Hematopoietic multipotent progenitor cell (in vitro differentiated cells): Measurements from ENCODE around the gene KCNC2. TPM values are rescaled to one million over a fixed set of nuclear protein-coding genes. Genes with fewer than 3 reads are reported as not detected.

Experiments used
- DNase-seq, 3 donors: peaks; one replicate each; pipeline ENCODE4 v3.0.0-alpha.2; 2011 to 2015; ENCODE audit warnings: low read depth in 2 of 3, low spot score in 2 of 3
- total RNA-seq: library from RNA; depleted of rRNA; stranded (reverse); fragments of >200 nt; gene quantifications from one replicate; pipeline ENCODE4 v1.2.3, GENCODE V29; 2012

The KCNC2 gene
- total RNA-seq, 1 donor, result not detected

- DNase-seq, result no peak
Measured at GRCh38 chr12:75162845-75163244, 46.8 kb downstream of the KCNC2 start.

DNA sequence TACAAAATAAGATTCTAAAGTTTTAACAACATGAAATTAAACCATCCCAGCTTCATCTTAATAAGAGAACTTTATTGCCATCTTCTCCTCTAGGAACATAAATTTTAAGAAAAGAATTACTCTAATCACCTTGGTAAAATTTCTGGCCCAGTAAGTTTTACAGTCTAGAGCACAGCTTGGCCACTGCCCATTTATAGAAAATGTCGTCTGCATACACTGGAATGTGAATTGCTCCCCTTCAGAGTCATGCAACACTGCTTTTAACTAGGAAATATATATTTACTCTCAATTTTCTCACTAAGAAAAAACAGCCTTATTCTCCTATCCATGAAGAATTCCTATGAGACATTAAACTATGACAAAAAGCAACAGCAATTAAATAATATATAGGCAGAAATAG is 48.2 kb downstream of the KCNC2 start:
- DNase-seq, result no peak

DNA sequence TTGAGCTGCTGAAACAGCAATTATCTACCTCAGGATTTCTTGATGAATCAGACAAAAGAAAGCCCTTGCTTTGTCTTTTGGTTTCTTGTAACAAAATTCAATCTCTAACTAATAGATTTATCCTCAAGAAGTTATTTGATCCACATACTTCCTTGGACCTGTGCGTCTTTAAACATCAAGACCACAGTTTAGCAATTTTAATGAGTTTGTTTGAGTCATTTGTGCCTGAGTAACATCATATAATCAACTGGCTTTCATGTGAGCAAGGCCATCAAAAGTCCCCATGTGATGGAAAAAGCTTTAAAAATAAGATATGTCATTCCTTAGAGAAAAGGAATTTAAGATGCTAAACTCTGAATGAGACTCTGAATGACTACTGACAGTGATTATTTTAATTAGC is 52.3 kb downstream of the KCNC2 start:
- no peak for DNase-seq

DNA sequence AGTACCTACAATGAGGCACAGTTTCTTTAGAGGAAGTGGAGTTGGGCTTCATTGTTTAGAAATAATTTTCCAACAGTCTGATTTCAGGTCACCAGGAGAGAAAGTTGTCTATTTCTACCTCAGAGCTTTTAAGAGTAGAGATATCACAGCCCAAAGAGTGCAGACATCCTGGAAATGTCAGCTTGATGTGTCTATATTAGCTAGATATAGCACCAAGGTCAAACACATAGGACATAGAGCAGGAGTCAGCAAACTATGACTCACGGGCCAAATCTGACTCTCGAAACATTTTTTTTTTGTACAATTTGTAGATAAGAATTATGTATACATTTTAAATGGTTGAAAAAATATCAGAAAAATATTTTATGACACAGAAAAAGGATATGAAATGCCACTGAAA is 53.7 kb downstream of the KCNC2 start:
- no peak for DNase-seq

GRCh38 chr12:75154388-75154787 is 55.3 kb downstream of the KCNC2 start:
- no peak for DNase-seq

- DNase-seq, result no peak
Measured at GRCh38 chr12:75139196-75139595, 70.4 kb downstream of the KCNC2 start.

- DNase-seq, result no peak
Measured at GRCh38 chr12:75137896-75138295, 71.7 kb downstream of the KCNC2 start.

GRCh38 chr12:75135026-75135425 is 74.6 kb downstream of the KCNC2 start:
- DNase-seq, result no peak

- DNase-seq, result no peak
Measured at GRCh38 chr12:75130811-75131210, 78.8 kb downstream of the KCNC2 start.

GRCh38 chr12:75129275-75129674 is 80.4 kb downstream of the KCNC2 start:
- no peak for DNase-seq

DNA sequence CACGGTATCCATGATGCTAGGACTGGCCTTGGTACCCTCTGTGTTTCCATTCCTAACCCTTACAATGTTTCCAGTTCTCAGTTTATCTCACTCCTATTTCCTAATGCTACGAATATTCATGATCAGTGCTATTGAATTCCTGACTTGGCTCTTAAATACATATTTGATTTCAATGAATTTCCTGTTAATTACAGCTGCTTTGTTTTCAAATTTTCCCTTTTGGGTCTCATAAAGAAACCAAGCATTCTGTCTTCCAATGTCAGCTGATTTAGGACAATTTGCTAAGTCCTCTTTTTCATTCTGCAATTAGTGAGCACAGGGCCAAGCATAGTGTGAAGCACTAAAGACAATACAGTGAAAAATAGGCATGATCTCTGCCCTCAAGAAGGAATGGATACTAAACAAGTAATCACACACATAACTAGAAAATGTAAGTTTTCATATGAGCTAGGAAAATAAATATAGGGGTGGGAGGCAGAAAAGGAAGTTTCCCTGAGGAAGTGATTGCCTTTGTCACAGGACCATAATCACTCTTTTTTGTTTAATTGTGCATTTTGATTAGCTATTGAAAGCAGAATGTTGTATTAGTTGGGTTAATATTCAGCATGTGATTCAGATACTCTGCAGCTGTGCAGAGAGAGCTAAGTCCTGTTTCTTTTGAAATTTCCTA is 88.5 kb downstream of the KCNC2 start:
- no peak for DNase-seq

DNA sequence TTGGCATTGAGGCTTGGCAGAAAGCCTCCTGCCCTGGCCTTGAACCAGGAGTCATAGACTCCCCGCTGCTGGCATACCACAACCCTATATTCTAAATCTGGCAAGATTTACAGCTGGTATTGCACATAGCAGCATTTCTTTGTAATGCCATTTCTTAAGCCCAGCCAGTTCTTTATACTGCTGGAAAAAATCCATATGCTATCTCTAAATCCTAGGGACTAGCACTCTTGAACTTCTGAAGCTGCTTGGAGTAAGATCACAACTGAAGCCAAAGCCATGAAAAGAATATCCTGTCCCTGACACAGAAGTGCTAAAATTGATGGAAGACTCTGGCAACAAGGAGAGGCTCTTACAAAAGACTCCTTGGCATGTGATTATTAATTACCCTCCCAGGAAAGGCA is 89.3 kb downstream of the KCNC2 start:
- no peak for DNase-seq

DNA sequence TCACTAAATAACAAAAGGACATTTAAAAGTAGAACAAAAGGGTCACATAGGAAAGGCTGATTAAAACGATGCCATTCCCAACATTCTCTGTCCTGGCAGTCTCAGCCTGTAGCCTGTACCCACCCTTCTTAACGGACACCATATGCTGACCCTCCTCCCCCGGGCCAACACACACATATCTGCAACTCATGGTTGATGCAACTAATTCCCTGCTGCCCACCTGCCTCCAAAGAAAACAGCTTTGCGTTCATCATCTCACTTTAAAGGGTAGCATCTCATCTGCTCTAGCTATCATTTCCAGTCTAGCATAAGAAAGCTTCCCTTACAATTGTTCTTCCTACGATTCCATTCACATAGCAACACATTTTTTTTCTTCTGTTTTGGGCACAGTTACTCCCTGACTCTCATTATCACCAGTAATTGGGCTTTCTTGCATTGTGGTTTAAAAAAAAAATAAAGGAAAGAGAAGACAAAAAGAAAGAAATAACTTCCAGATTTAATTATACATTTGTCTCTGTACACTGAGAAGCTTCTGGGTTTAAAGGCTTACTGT is 92.9 kb downstream of the KCNC2 start:
- no peak for DNase-seq

- no peak for DNase-seq
Measured at GRCh38 chr12:75115748-75116147, 93.9 kb downstream of the KCNC2 start.

DNA sequence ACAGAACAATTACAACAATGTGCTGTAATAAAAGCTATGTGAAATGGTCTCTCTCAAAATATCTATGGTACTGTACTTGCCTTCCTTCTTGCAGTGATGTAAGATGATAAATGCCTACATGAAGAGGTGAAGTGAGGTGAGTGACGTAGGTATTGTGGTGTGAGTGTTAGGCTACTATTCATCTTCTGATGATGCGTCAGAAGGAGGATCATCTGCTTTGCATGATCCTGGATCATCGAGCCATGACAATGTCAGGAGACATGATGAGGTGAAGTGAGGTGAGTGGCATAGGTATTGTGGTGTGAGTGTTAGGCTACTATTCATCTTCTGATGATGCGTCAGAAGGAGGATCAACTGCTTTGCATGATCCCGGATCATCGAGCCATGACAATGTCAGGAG is 105.8 kb downstream of the KCNC2 start:
- DNase-seq, result no peak

DNA sequence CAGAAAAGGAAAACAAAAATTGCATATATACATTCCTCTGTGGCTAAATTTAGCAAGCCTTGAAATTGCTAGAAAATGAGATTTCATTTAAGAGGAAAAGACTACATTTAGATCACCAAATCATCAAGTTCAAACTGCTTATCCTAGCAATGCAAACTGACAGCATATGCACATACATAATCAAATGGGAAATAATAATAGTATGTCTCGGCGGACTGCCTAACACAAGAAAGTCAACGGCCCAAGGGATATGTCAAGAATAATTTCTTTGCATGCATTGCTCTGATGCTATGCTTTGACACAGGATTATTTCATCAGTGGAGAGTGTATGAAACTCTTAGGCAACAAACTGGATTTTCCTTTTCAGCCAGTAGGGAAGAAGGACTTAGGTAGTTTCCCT is 107.9 kb downstream of the KCNC2 start:
- DNase-seq, result no peak

DNA sequence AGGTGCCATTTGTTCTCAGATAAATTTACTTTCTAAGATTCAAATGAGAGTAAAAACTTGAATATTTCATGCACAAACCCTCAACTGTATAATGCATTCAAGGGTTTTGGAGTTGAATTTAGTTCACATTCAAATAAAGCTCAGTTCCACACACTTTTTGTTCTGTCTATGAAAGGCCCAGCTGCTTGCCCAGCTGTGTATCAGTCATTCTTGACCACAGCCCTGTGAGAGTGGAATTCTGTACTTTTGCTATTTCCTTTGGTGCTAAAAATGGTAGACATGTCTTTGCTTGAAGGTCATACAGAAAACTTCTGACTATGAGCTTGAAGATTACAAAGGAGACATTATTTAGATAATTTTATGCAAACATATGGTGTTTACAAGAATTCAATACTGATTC is 110.4 kb downstream of the KCNC2 start:
- no peak for DNase-seq

GRCh38 chr12:75097003-75097402 is 112.6 kb downstream of the KCNC2 start:
- no peak for DNase-seq

GRCh38 chr12:75087654-75088053 is 122.0 kb downstream of the KCNC2 start:
- DNase-seq, result no peak

DNA sequence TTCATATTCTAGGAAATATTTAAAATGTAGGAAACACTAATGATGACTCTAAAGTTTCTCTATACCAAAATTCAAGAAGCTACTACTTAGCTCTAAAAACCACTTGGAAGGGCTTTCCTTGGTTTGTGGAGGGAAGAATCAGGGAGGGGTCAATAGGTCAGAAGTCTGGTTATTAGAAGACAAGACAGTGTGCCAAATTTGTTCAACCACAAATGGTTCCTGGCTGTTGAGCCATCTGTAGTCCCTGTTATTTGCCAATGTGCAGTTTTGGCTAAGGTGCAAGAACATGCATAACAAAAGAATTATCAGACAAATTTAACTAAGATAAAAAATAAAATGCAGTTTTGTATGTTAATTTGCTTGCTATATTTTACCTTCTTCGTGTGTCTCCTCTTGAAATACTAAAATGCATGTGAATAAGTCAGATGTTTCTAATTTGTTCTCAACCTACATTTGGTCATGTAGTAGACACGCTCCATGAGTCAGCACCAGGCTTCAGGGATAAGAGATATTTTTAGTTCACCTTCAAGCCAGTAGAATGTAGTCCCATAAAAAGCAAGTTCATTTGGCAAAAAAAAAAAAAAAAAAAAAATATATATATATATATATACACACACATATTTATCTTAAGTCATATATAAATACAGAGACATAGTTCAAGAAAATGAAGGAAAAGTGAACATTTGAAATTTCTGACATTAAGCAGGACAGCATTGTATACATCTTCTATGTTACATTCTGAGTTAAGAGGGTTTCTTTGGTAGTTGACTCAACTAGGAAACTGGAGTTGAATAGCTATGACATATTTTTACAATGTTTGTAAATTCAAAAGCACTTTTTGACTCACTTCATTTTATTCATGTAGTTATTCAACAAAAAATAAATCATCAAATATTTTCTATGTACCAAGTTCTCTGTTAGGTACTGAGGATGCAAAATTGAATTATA is 123.3 kb downstream of the KCNC2 start:
- DNase-seq, result no peak

GRCh38 chr12:75081305-75081704 is 128.3 kb downstream of the KCNC2 start:
- DNase-seq, result no peak

DNA sequence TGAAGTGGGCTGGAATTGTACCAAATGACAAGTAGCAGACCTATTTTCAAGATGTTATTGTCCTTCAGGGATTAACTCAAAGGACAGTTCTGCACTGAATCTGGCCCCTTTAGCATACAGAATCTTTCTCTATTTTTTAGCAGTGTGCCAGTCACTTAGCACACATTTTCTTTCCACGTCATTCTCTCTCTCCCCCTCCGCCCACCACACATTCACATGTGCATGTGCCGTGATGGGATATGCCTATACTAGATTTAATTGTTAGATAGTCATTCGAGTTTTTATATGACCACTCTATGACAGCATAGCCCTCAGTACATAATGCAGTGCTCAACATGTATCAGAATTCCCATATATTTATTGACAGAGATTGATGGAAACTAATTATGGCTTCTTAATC is 129.1 kb downstream of the KCNC2 start:
- no peak for DNase-seq
